Right renal pelvis (tissue), 4 donors: ENCODE measurements around the gene PRKCD. TPM values are rescaled to one million over a fixed set of nuclear protein-coding genes. Genes with fewer than 3 reads are reported as not detected.

ENCODE experiments used
- DNase-seq, 4 donors: peaks; one replicate each; pipeline ENCODE4 v3.0.0-alpha.2; 2013; ENCODE audit warnings: low read depth in 4 of 4, low spot score in 3 of 4, missing footprints in 1 of 4
- polyA plus RNA-seq, 4 donors: library from polyadenylated mRNA; unstranded; fragments of 120-200 nt; gene quantifications; one replicate each; pipeline ENCODE4 v1.2.1, GENCODE V29; 2013; ENCODE audit not compliant: insufficient read length in 4 of 4

The PRKCD gene
- polyA plus RNA-seq, 4 donors: 20.0 to 25.5 (median 22.6) TPM

- DNase-seq: no peak
These were observed 6.1 kb upstream of the PRKCD start for GRCh38 chr3:53154881-53155285.

- DNase-seq: no peak
These were observed 5.2 kb upstream of the PRKCD start for GRCh38 chr3:53155760-53156159.

DNA sequence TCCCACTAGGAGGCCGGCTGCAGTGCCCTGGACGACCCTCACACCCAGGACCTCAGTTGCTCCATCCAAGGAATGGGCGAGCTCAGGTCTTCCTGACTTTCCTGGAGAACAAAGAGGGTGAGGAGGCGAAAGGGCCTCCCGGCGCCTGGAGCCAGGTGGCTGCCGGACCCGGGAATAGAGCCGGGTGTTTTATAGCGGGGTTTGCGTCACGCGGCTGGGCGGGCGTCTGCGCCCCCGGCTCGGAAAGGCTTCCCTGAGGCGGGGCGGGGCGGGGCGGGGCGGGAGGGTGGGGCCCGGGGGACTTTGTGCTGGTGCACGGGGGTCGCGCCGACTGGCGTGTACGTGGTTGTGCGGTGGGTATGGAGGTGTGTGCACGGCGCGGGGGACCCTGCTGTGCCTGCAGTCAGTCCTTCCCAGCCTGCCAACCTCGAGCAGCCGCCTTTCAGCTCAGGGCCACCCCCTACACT is 4.6 kb upstream of the PRKCD start:
- DNase-seq: no peak

GRCh38 chr3:53157974-53158580 is 2.9 kb upstream of the PRKCD start:
- no peak for DNase-seq

DNA sequence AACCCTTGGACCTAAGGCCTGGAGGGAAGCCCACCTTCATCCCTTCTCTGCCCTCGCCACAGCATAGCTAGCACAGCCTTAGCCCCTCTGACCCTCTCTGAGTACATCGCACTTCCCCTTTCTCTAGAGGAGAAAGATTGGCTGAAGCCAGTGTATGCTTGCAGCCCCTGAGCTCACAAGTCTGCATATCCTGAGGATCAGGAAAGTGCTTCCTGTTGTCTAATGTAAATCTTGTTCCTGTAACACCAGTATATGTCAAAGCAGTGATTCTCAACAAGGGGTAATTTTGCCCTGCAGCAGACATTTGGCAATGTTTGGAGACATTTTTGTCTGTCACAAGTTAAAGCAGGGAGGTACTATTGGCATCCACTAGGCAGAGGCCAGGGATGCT is 2.2 kb upstream of the PRKCD start:
- DNase-seq: no peak

DNA sequence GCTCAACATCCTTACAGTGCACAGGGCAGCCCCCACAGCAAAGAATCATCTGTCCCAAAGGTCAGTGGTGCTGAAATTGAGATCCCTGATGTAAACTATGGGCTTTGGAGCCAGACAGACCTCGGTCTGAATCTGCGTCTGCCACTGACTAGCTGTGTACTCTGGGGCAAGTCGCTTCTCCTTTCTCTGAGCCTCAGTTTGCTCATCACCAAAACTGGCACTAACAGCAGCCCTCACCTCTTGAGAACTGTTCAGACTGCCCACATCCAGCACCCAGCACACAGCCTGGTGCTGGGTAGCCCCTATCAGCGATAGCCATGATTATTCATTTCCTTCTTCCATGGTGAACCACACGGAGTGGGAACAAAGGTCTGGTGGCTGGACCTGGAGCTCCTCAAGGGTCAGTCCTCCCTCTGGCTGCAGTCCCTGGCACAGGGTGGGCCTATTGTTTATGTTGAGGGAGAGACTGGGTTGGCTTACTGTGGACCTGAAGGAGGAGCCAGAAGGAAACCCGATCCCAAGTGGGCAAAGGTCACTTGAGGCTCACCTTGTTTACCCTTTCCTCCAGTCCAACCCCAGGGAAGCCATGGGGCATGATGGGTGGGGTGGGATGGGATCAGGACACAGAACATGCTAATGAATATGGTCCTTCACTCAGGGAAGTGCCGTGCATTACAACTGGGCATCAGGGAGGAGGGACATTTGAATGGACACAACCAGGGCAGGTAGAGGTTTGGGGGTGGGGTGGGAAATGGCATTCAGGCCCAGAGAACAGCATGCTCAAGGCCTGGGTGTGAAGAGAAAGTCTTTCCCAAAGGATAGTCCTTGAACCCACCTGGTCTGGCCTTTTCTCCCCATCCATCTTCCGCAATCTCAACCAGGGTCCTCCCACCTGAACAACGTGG is 1.6 kb upstream of the PRKCD start:
- DNase-seq: no peak

- DNase-seq: no peak
These were observed 849 bp upstream of the PRKCD start for GRCh38 chr3:53160061-53160659.

GRCh38 chr3:53161450-53161819 is 426 bp downstream of the PRKCD start:
- no peak for DNase-seq

GRCh38 chr3:53161820-53162671 is 1.0 kb downstream of the PRKCD start:
- no peak for DNase-seq

DNA sequence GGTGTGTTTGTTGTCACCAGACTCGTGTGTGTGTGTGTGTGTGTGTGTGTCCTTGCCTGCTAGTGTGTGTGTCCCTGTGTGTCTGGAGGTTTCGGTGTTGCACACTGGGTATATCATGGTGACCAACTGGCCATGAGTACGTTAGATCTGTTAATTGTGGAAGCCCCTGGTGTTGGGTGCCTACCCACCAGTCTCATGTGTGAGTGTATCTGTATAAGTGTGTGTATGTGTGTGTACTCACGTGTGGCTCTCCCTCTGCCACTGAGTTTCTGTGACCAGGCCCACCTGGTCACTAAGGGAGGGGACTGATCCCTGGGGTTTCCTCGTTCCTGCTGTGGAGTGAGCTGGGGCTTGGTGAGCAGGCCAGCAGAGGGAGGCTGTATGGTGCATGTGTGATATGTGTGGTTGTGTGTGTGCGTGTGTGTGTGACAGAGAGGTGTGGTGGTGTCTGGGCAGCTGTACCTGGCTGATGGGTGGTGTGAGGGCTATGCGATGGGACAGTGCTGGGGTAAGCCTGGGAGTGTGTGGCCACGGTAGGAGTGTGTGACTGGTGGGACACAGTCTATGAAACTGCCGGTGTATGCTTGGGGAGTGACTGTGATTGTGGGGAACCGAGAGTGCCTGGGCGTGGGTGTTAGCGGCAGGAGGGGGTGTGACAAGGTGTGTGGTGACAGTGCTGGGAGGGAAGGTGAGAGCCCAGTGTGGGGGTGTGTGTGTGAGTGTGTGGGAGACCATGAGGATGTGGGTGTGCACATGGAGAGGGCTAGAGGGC is 1.8 kb downstream of the PRKCD start:
- DNase-seq: no peak

GRCh38 chr3:53163444-53164387 is 2.7 kb downstream of the PRKCD start:
- DNase-seq: no peak

- no peak for DNase-seq
These were observed 3.9 kb downstream of the PRKCD start for GRCh38 chr3:53164911-53165310.

DNA sequence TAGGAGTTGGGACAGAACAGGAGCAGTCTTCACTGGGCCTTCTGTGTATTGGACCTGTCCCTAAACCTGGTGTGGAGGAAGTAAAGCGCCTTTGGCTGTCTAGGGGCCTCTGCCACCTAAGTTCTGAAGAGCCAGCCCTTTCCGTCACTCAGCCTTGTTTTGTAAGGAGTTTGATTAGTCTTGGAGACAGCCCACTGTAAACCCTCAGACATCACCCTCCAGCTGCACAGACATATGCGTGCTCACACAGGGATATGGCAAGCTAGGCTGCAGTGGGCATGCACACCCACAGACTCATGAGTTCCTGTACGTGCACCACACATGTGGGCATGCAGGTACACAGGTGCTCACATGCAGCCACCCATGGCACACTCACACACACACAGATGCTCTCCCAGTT is 5.2 kb downstream of the PRKCD start:
- DNase-seq: no peak

DNA sequence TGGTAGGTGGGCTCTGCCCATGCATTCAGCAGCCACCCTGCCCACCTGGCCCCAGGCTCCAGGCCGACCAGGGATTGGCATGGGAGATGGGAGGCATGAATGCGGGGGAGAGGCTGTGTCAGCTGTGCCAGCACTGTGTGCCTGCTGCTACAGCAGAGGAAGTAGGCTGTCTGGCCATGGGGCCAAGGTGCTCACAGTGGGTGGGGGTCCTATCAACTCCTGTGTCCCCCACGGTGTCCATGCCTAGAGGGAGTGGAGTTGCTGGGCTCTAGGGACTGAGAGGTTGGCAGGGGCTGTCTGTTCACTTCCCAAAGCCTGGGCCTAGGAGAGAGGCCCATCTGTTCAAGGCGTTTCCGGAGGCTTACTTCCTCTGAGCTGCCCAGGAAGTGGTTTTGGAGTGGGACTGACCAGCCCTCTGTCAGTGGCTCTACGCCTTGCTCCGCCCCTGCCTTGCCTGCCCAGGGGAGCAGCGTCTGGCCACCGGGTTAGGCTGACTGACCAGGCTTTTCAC is 5.8 kb downstream of the PRKCD start:
- DNase-seq: no peak

DNA sequence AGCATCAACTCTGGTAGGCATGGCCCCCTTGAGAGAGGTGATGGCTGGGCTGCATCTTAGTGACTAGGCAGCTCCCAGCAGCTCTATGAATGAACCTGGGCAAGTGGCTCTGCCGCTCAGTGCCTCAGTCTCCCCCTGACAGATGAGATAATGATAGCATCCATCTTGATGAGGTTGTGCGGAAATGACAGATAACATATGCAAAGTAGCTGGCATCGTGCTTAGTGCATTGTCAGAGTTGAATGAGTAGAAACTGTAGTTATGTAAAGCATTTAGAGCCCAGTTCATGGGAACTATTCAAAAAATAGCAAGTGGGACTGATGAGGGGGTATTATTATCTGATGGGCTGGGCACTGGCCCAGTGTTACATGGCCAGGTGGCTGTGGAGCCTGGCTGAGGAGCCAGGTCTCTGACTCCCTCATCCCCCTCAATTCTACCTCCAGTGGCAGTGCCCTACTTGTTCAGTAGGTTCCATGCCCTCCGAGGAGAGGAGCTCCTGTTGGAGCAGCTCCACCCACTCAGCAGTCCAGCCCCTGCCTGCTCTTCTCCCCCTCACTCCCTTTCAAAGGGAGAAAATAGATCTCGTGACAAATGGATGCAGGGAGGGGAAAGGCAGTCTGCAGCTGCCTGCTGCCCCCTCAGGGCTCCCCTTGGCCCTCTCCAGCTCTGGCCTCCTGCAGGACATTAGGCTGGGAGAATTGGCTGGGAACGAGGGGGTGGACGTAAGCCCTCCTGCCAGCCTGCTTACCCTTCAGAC is 6.6 kb downstream of the PRKCD start:
- no peak for DNase-seq

DNA sequence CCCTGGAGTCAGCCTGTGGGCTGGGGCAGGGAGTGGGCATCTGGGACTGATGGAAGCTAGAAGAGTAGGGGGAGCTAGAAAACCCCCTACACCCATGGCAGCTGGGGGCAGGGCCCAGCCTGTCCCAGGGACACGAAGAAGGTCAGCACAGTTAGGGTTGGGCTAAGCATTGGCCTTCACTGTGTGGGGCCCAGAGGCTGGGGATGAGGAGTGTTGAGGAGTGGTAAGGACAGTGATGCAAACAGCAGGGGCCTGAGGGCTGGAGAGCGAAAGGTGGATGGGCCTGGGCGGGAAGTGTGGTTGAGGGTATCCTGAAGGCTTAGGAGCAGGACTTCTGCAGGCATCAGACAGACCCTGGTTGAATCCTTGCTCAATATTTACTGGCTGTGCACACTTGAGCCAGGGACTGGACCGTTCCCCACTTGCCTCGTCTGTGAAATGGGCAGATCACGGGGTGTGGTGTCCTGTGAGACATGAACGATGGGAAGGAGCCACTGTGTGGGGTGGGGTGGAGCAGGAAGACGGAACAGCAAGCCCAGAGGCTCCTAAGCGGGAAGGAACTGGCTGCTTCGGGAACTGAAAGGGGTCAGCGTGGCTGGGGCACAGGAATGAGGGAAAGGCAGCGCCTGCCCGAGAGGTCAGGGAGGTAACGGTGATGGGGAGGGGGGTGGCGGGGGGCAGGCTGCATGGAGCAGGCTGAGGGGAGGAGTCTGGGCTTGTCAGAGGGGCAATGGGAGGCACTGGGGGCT is 7.3 kb downstream of the PRKCD start:
- DNase-seq: no peak
